Erythroblast (primary cell): Measurements from ENCODE around the gene FJX1.

Experiments
- DNase-seq, 2 experiments: peaks; one replicate each; lab custom pipeline; 2025; lab: John Stamatoyannopoulos, UW
- GATA1 ChIP-seq: IDR thresholded peaks from 2 replicates; pipeline ENCODE4 v1.6.1; 2011; ENCODE audit warnings: low read depth, mild to moderate bottlenecking, control low read depth, low read length, moderate library complexity
- POLR2A ChIP-seq: IDR thresholded peaks from 2 replicates; pipeline ENCODE4 v1.6.1; 2011; ENCODE audit warnings: mild to moderate bottlenecking, low read length

FJX1 gene

DNA sequence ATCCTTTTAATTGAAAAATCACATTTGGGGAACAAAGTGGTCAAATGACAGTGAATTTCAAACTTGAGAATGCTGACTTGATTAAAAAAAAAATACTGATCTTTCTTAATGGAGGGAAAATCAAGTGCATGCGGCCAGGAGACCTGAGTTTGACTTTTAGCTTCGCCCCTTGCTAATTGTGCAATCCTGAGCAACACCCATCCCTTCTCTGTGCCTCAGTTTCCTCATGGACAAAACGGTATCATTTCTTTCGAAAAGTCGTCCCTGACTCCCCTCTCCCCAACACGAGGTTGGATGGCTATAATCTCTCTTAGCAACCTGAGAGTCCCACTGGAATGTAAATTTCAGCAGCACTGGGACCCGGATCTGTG, 959 bp upstream of the FJX1 start:
- DNase-seq: no peak

DNA sequence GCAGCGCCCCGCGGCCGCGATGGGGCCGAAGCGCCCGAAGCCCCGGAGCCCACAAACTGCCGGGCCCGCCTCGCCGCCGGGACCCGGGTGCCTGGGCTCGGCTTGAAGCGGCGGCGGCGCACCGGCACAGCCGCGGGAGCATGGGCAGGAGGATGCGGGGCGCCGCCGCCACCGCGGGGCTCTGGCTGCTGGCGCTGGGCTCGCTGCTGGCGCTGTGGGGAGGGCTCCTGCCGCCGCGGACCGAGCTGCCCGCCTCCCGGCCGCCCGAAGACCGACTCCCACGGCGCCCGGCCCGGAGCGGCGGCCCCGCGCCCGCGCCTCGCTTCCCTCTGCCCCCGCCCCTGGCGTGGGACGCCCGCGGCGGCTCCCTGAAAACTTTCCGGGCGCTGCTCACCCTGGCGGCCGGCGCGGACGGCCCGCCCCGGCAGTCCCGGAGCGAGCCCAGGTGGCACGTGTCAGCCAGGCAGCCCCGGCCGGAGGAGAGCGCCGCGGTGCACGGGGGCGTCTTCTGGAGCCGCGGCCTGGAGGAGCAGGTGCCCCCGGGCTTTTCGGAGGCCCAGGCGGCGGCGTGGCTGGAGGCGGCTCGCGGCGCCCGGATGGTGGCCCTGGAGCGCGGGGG, 346 bp downstream of the FJX1 start:
- peak; percentile 31 to 32 for DNase-seq
- no peak for TF ChIP-seq POLR2A
- no peak for TF ChIP-seq GATA1

More for the DNA sequence above, 959 bp upstream of the FJX1 start:
- TF ChIP-seq GATA1: no peak
- TF ChIP-seq POLR2A: no peak

DNA sequence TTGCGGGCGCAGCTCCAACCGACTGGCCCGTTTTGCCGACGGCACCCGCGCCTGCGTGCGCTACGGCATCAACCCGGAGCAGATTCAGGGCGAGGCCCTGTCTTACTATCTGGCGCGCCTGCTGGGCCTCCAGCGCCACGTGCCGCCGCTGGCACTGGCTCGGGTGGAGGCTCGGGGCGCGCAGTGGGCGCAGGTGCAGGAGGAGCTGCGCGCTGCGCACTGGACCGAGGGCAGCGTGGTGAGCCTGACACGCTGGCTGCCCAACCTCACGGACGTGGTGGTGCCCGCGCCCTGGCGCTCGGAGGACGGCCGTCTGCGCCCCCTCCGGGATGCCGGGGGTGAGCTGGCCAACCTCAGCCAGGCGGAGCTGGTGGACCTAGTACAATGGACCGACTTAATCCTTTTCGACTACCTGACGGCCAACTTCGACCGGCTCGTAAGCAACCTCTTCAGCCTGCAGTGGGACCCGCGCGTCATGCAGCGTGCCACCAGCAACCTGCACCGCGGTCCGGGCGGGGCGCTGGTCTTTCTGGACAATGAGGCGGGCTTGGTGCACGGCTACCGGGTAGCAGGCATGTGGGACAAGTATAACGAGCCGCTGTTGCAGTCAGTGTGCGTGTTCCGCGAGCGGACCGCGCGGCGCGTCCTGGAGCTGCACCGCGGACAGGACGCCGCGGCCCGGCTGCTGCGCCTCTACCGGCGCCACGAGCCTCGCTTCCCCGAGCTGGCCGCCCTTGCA, 1.0 kb downstream of the FJX1 start:
- TF ChIP-seq GATA1: no peak
- TF ChIP-seq POLR2A: no peak
- DNase-seq: peak; percentile 68 to 82

DNA sequence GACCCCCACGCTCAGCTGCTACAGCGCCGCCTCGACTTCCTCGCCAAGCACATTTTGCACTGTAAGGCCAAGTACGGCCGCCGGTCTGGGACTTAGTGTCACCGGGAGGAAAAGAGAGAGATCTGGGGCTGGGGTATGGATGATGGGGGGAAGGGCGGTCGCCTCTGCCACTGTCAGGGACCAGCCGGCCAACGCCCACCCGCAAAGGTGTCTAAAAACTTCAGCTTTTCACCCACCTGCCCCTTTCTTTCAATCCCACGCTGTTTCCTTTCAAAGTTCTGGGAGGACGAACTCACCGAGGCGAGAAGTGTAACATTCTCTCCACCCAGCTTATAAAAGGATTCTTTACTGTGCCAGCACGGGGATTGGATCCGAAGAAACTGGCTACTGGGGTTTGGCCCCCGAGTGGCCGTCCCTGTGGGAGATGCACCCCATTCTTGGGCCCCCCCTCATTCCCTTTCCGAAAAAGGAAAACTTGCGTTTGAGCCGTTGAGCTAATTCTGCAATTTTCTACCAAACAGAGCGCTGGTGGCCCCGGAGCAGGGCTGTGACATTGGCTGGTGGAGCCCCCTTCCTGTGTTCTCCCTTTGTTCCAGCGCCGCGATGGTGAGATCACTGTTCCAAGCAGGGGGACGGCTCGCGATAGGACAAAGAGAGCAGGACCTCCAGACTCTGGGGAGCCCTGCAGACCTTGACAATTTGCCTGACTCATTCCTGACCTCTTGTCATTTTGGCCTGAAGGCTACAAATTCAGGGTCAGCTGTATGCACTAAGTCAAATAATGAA, 1.8 kb downstream of the FJX1 start:
- TF ChIP-seq POLR2A: no peak
- no peak for TF ChIP-seq GATA1
- DNase-seq: no peak

DNA sequence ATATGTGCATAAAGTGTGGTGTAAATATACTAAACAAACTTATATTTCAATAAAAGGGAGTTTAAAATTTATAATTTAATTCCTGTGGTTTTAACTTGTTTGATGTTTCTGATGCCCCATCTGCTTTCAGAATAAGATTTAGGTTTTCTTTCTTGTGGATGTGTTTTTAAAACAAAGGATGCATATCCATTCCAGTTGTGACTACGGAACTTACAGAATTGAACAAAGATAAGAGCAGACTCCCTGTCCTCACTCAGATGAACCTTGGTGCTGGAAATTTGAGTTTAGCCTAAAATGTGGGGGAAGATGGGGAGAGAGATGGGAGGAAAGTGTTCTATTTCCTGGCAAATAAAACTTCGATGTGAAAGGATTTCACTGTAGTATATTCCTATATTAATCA, 2.5 kb downstream of the FJX1 start:
- TF ChIP-seq POLR2A (no peak), GATA1 (no peak)
- DNase-seq: no peak

DNA sequence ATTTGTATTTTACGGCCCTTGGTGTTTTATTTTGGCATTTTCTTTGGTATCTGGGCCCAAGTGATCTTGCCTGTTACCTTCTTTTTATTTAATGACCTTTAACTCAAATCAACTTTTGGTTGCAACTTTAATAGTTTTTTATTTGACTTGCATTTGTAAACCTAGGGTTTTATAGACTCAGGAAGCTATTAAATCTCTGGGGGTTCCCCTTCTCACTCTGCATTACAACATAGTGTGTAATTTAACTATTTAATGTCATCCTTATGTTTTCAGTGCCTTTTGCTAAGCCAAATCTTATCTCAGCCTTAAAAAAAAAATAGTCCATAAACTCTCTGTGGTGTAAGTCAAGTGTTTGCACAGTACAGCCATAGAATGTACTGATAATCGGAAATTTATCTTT, 3.4 kb downstream of the FJX1 start:
- DNase-seq: no peak
- TF ChIP-seq GATA1: no peak
- no peak for TF ChIP-seq POLR2A

DNA sequence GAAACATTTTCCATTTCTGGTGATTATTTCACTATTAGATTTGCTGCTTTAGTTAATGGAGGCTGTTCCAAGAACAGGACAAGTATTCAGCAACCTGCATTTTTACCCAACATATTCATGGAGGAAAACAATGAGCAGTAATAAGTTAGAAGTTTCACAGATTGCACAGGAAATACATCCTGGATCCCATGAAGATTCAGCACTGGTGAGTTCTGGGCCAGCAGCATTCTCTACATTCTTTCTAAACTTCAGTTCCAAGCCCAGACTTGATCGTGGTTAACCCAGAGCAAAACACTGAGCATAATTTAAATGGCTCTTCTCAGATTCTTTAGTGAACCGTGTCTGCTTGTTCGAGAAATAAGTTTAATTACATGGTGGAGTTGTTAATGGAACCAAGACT, 3.8 kb downstream of the FJX1 start:
- TF ChIP-seq GATA1: no peak
- no peak for TF ChIP-seq POLR2A
- no peak for DNase-seq

DNA sequence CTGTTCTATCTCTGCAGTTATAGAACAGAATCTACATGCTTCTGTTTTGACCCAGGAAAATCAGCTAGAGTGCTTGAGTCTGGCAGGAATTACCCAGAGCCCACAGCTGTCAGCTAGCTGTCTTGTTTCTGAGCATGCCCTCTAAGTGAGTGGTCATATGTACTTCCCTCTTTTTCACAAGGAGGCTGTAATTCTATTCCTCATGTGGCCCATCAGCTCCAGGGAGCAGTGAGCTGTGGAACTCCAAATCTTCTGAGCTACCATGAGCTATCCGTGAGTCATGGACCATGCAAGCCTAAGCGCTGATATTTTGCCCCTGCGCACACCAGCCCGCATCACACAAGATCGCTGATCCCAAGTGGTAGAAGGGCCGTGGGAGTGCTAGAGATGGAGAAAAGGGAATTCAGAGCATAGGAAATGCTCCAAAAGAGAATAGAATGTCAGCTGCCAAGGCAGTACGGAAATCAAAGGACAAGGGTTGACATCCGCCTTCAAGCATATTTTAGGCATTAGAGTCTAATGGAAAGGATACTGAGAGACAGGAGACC, 5.4 kb downstream of the FJX1 start:
- no peak for TF ChIP-seq GATA1
- no peak for TF ChIP-seq POLR2A
- no peak for DNase-seq

DNA sequence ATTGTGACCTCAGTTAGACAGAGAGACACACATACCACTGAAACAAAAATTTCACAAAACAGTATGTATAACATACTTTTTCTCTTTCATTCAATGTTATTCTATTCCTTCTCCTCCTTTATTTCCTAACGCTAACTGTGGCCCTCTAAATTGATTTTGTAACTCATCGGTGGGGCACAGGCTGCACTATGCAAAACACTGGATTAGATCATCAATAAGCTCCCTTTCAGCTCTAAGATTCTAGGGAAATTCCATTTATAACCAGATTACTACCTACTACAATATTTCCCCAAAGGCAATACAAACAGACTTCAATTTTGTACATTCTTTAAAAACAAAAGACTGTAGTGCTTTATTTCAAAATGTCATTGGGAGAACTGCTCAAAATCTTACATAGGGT, 6.1 kb downstream of the FJX1 start:
- DNase-seq: no peak

DNA sequence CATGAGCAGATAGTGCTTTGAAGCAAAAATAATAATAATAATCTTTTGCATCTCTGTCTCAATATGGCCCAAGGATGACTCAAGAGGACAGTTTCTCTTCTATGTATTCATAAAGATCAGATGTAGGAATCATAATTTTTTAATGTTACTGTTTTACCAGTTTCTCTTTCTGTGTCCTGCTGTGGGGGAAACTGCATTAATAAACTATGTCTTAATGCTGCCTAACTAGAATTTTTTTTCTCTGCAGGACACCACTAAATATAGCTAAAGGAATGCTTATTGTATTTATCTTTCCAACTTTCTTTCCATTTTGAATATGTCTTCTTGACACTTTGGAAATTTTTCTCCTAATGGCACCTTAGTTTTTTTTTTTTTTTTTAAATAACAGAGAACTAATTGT, 6.5 kb downstream of the FJX1 start:
- DNase-seq: no peak

More for the DNA sequence above, 6.1 kb downstream of the FJX1 start:
- TF ChIP-seq POLR2A (no peak), GATA1 (no peak)

DNA sequence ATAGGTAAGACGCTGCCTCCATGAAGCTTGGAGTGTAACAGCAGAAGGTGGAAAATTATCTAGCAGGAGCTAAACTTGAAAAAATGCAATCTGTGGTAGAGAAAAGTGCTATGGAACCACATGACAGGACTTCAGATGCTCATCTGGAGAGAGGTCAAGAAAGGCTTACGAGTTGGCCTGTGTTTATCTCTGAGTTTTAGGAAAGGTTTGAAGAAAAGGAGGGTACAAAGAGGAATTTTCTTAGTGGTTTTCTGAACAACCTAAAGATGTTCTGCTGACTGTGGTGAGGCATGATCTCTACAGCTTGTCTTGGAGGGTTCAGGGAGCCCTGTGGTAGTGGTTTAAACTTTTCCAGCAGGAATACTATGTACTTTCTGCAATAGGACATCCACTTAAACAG, 8.2 kb downstream of the FJX1 start:
- TF ChIP-seq POLR2A (no peak), GATA1 (no peak)
- no peak for DNase-seq

More for the DNA sequence above, 6.5 kb downstream of the FJX1 start:
- TF ChIP-seq POLR2A (no peak), GATA1 (no peak)

DNA sequence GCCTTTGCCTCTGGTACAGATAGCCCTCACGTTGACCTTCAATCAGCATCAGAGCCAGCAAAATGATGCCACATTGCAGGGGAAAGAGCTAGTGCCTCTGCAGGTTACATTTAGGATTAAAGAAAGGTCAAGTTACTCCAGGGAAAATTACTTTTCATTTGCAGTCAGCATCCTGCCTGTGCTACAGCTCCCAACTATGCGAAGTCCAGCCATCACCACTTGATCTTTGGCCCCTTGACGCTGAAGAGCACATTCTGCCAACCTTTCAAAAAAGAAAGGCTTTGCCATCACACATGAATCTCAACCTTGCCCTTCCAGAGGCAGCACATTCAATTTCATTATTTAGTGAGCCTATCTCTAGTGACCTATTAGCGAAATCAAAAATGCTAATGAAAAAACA, 11.3 kb downstream of the FJX1 start:
- DNase-seq: no peak
- TF ChIP-seq GATA1 (no peak), POLR2A (no peak)

DNA sequence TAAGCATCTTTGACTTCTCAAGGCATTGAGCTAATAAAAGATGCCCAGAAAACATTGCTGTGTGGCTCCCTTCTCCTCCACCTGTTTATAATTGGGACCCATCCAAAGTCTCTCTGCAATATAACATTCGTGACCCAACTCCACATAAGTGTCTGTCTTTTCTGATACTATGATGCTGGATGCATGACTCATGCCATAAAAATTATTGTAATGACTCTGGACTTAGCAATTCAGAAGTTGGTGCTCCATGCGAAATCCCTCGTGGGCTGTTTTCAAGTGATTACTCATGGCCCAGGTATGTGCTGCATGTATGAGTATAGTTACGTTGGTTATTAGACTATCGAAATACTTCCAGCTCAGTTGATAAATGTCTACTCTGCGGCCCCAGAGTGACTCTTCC, 11.7 kb downstream of the FJX1 start:
- no peak for DNase-seq
- TF ChIP-seq POLR2A (no peak), GATA1 (no peak)

DNA sequence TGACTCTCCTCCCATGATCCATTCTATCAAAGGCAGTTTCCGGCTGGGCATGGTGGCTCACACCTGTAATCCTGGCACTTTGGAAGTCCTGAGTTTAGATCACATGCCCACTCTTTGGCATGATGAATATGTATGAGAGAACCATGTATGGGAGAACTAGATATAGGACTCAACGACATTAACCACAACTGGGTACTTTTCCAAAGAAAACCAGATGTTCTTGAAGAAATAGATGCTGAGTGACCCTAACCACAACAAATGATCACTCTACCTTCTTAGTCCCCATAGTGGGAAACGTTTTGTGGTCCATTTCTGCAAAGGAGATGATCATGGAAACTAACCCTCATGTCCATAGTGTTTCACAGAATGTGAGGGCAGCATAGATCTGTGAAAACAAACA, 13.6 kb downstream of the FJX1 start:
- TF ChIP-seq POLR2A (no peak), GATA1 (no peak)
- no peak for DNase-seq
